Measurements from ENCODE around the gene OR2J1.

DNA sequence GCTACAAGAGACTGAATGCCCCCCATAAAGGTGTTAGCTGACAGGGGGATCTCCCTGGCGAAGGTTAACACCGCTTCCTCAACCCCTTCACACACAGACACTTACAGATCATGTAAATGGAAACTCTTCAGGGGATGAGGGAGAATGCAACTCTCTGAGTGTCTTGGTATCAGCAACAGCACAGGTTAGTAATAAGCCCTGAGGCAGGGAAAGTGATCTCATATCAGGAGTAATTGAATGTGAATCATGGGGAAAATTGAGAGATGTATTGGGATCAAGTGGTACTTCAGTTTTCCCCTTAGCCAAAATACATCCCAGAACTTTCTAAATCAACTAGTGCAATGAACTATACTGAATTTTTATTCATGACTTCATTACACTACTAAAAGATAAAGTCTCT is 32.4 kb downstream of the OR2J1 start:
- TF ChIP-seq POLR2A (IDR thresholded peaks at IDR 0.05; ENCODE audit: low read depth) (no peak), POLR2AphosphoS5 (IDR thresholded peaks at IDR 0.05) (no peak)
- TF ChIP-seq, protein P1, sequence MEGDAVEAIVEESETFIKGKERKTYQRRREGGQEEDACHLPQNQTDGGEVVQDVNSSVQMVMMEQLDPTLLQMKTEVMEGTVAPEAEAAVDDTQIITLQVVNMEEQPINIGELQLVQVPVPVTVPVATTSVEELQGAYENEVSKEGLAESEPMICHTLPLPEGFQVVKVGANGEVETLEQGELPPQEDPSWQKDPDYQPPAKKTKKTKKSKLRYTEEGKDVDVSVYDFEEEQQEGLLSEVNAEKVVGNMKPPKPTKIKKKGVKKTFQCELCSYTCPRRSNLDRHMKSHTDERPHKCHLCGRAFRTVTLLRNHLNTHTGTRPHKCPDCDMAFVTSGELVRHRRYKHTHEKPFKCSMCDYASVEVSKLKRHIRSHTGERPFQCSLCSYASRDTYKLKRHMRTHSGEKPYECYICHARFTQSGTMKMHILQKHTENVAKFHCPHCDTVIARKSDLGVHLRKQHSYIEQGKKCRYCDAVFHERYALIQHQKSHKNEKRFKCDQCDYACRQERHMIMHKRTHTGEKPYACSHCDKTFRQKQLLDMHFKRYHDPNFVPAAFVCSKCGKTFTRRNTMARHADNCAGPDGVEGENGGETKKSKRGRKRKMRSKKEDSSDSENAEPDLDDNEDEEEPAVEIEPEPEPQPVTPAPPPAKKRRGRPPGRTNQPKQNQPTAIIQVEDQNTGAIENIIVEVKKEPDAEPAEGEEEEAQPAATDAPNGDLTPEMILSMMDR (IDR thresholded peaks at IDR 0.05): no peak

All from esophagus muscularis mucosa (tissue), 3 donors.